Measurements from ENCODE around the gene MYBPHL.

Gene MYBPHL

DNA sequence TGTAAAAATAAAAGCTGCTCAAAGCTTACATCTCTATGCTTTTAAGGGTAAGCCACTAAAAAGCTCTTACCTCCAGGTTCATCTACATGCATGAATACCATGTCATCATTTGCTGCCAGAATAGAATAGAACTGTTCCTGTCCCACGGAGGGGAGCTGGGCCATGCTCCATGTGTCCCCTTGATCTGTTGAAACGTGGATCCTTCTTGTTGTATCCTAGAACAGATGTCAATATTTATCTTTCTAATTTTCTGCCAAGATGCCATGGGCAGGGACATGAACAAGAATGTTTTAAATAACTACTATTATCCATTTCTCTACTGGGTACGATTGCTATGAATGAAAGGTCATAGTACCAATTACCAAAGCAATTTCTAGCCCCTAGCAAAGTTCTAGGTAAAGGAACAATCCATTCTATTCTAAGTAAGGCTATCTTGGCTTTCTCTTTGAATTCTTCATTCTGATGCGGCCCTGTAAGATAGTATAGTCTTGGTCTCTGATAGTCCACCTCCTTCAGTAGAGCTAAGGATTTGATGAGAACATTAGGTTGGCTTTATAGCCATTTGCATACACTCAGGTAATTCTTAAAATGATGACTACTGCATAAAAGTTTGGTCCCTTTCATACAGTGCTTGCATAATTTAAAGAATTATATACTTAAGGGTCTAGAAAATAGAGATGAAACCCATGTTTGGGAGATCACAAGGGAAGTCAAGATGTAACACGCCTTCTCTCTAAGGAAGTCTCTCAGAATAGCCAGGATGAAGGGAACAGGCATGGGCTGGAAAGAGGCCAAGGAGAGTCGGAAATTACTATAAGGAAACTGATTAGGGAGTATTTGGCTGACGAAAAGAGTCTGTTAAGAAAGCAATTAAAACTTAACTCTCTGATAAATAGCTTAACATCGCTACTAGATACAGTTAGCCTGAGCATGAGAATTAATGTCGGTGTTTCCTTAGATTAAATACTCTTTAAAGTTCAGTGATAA, 35.4 kb upstream of the MYBPHL start:
- TF ChIP-seq, protein P1, sequence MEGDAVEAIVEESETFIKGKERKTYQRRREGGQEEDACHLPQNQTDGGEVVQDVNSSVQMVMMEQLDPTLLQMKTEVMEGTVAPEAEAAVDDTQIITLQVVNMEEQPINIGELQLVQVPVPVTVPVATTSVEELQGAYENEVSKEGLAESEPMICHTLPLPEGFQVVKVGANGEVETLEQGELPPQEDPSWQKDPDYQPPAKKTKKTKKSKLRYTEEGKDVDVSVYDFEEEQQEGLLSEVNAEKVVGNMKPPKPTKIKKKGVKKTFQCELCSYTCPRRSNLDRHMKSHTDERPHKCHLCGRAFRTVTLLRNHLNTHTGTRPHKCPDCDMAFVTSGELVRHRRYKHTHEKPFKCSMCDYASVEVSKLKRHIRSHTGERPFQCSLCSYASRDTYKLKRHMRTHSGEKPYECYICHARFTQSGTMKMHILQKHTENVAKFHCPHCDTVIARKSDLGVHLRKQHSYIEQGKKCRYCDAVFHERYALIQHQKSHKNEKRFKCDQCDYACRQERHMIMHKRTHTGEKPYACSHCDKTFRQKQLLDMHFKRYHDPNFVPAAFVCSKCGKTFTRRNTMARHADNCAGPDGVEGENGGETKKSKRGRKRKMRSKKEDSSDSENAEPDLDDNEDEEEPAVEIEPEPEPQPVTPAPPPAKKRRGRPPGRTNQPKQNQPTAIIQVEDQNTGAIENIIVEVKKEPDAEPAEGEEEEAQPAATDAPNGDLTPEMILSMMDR (conservative IDR thresholded peaks at IDR 0.05) = no peak

DNA sequence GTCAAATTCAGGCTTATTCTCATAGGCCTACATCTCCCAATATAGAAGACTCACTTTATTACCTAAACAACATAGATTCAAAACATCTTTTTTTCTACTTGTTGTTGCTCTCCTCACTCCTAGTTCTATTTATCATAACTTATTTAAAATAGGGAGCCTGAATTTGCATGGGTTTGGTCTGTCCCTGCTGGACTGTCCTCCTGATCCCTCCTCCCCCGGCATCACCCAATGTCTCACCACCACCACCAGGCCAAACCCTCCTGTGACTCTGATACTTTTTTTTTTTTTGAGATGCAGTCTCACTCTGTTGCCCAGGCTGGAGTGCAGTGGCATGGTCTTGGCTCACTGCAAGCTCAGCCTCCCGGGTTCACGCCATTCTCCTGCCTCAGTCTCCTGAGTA, 31.8 kb upstream of the MYBPHL start:
- no peak overlapping the region for H3K27ac ChIP-seq
- TF ChIP-seq, protein P1 (conservative IDR thresholded peaks at IDR 0.05) = no peak

More for the DNA sequence above, 35.4 kb upstream of the MYBPHL start:
- no peak overlapping the region for H3K27ac ChIP-seq

DNA sequence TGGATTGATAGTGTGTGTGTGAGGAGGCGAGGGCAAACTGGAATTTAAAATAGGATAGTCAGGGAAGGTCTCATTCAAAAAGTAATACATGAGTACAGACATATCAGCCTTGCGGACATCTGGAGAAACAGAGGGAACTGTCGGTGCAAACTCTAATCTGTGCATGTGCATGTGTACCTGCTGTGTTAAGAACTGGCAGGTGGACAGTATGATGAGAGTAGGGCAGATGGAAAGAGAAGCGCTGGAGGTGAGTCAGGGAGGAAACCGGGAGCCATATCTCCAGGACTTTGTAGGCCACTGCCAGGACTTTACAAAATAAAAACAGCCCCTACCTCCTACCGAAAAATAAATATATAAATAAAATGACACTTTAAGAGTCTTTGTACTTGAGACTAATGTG, 31.3 kb upstream of the MYBPHL start:
- TF ChIP-seq, protein P1 (conservative IDR thresholded peaks at IDR 0.05) = no peak
- no peak overlapping the region for H3K27ac ChIP-seq

DNA sequence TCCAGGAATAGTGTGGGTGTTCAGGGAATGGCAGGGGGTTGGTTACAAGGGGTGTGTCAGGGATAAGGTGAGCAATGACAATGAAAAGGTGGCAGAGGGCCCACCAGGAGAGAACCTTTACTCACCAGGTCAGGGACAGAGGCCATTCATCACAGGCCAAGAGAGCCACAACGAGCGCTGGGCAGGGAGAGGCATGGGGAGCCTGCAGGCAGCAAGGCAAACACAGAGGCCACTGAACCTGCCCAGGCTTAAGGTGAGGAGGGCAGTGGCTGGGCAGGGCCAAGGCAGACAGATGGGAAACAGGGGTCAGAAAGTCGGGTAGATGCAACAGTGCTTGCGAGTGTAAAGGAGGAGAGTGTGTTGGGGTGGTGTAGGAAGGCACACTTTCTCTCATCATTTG, 28.3 kb upstream of the MYBPHL start:
- H3K27ac ChIP-seq = no peak overlapping the region
- TF ChIP-seq, protein P1 (conservative IDR thresholded peaks at IDR 0.05) = no peak

DNA sequence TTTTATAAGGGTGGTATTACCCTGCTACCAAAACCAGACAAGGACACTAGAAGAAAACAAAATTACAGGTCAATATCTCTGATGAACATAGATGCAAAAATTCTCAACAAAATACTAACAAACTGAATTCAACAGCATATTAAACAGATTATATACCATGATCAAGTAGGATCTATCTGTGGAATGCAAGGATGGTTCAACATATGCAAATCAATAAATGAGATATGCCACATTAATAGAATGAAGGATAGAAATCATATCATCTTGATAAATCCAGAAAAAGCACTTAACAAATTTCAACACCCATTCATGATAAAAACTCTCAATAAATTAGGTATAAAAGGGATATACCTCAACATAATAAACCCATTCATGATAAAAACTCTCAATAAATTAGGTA, 24.3 kb upstream of the MYBPHL start:
- TF ChIP-seq, protein P1 (conservative IDR thresholded peaks at IDR 0.05) = no peak

DNA sequence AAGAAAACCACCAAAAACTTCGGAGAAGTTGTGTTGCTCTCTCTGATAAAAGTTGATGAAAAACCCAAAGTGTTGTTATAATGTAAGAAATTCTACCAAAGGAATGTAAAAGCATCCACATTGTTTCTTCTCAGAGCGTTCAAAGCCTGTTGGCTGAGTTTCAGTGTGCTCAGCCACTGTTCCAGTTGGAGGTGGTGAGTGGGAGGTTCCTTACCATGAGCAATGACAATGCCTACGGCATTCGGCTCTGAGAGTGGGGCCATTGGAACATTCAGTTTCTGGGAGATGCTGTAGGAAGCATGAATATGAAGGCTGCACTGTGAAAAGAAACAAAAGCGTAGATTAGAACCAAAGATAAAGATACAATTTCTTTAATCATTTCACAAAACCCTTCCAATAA, 20.5 kb upstream of the MYBPHL start:
- TF ChIP-seq, protein P1 (conservative IDR thresholded peaks at IDR 0.05) = no peak
- H3K27ac ChIP-seq = no peak overlapping the region

More for the DNA sequence above, 24.3 kb upstream of the MYBPHL start:
- no peak overlapping the region for H3K27ac ChIP-seq

DNA sequence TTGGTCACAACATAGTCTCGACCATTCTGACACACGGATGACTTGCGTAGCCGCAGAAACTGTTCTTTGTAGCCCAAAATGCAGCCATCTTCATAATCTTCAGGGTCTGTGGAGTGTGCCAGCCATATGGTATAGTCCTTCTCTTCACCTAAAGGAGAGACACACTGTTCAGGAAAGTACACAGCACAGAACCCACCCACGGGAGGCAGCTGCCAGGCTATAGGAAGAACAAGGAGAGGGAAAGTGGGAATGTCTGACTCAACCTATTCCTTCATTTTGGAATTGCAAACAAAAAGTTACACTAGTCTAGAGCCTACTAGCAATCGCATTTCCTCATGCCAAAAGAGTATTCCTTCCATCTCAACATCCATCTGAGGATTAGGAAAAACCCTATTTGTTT, 16.2 kb upstream of the MYBPHL start:
- TF ChIP-seq, protein P1 (conservative IDR thresholded peaks at IDR 0.05) = no peak
- no peak overlapping the region for H3K27ac ChIP-seq
